HG02571 (cell line): ENCODE measurements around the gene SPTY2D1.

Source experiments
- ATAC-seq: cut with Tn5 transposase; IDR thresholded peaks from one replicate; pipeline ENCODE4 v1.9.1; 2021; ENCODE audit warnings: mild to moderate bottlenecking, moderate library complexity; ENCODE audit not compliant: unreplicated experiment

The SPTY2D1 gene

DNA sequence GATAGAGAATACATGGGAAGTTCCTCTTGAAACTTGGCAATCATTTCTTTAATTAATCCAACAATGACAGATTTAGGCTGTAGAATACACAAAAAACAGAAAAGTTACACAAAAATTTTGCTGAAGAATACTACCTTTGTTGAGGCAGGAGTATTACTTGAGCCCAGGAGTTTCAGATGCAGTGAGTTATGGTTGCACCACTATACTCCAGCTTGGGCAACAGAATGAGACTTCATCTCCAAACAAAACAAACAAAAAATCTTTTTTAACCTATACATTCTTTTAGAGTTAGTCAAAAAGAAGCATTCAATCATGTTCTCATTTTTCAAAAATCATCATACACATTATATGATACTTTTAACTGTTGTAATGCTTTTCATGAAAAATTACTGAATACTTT, 67.7 kb downstream of the SPTY2D1 start:
- no peak for ATAC-seq

DNA sequence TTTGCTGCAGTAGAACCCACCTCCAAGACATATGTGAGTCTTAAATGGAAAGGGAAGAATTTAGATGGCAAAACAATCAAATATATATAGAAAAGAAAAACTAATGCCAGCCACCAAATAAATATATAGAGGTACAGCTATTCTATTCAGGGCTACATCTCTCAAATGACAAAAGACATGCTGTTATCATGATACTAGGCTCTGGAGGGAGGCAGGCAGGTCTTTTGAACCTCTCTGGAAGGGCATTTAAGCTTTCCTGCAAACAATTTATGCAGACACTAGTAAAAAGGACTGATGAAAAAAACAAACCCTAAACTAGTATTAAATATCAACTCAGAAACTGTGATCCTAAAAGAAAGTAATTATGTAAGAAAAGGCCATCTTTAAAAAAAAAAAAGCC, 70.0 kb downstream of the SPTY2D1 start:
- ATAC-seq = no peak

DNA sequence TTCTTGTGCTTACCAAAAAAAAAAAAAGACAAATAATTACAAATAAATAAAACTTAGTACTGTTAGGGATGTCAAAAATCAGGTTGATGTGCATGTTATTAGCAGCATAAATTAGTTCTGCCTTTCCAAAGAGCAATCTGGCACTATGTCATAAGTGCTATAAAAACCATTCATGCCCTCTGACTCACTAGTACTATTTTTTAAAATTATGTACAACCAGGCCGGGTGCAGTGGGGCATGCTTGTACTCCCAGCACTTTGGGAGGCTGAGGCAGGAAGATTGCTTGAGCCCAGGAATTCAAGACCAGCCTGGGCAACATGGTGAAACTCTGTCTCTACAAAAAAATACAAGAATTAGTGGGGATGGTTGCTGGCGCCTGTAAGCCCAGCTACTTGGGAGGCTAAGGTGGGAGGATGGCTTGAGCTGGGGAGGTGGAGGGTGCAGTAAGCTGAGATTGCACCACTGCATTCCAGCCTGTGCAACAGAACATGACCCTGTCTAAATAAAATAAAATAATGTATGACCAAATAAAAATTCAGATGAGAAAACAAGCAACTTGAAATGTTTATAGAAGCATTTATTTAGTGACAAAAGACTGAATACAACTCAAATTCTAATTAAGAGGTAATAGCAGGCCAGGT, 70.9 kb downstream of the SPTY2D1 start:
- ATAC-seq = no peak
